Activated CD4-positive, alpha-beta T cell treated with anti-CD3 and anti-CD28 coated beads for 36 hours (primary cell): Measurements from ENCODE around the gene CDH23. TPM values are rescaled to one million over a fixed set of nuclear protein-coding genes. Genes with fewer than 3 reads are reported as not detected.

Source experiments
- ATAC-seq: fragments of 200-7000 bp; cut with Tn5 transposase; one replicate; pipeline ENCODE4 v1.10.0; 2021; ENCODE audit warnings: mild to moderate bottlenecking, moderate library complexity
- CTCF ChIA-PET: fragments of 350-600 bp; sonication (Branson Sonifier 250); formaldehyde crosslinking; loops from one replicate; lab custom pipeline; 2021; ENCODE audit warnings: antibody characterized with exemption; lab: Charles Lee
- POLR2A ChIA-PET: fragments of 350-600 bp; sonication (Branson Sonifier 250); formaldehyde crosslinking; loops from one replicate; lab custom pipeline; 2021; ENCODE audit warnings: antibody characterized with exemption, inconsistent platforms; lab: Charles Lee
- DNase-seq: peaks from one replicate; pipeline ENCODE4 v3.0.0-alpha.2; 2020
- H3K27ac Mint-ChIP-seq: one replicate; pipeline ENCODE4 v1.8.0; 2021; ENCODE audit warnings: mixed read lengths
- H3K27me3 Mint-ChIP-seq: one replicate; pipeline ENCODE4 v1.8.0; 2021; ENCODE audit warnings: mixed read lengths
- H3K36me3 Mint-ChIP-seq: one replicate; pipeline ENCODE4 v1.8.0; 2021; ENCODE audit warnings: low read depth, mixed read lengths
- H3K4me1 Mint-ChIP-seq: one replicate; pipeline ENCODE4 v1.8.0; 2021; ENCODE audit warnings: mixed read lengths
- H3K4me3 Mint-ChIP-seq: one replicate; pipeline ENCODE4 v1.8.0; 2021; ENCODE audit warnings: mild to moderate bottlenecking, moderate library complexity, mixed read lengths
- H3K9me3 Mint-ChIP-seq: one replicate; pipeline ENCODE4 v1.8.0; 2021; ENCODE audit warnings: low read depth, mixed read lengths
- intact Hi-C, 2 experiments: fragments of 100-400 bp; cut with DNase I in 1 of 2; cut with micrococcal nuclease in 1 of 2; formaldehyde crosslinking; loops; one replicate each; pipeline versions ENCODE4 v1.14.2 to v1.15.1; 2022 to 2024; cut with DNase I, micrococcal nuclease
- total RNA-seq, 2 experiments: library from RNA; stranded (reverse); gene quantifications; one replicate each; pipeline ENCODE4 v1.2.3, GENCODE V29; 2021

Gene CDH23
- total RNA-seq, 2 experiments from 2014 or later, result 1.5 to 1.6 TPM

DNA sequence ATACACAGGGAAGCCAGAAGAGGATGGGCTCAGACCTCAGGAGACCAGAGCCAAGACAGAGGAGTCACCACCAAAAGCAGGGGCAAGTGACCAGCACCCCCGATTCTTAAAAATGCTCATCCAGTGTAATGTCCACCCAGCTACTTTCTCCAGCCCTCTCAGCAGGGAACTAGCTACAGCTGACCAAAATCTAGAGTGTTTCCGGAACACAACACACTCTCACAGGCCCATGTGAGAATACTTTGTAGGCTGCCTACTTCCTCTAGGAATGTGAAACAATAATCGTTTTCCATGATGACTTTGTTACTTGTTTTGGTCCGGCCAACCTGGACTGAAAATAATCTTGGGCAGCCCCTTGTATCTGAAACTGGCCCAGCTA lies 439.9 kb downstream of the CDH23 start:
- peaks cover 54% of the 10 kb centered on the region for H3K4me1 Mint-ChIP-seq

GRCh38 chr10:71837098-71837827 lies 440.5 kb downstream of the CDH23 start:
- ChIA-PET CTCF (interaction anchor here (0.5 to 4.6 kb wide), 10 partner anchors 12 to 547 kb away, joined by 3 to 28 read pairs (median 3); no protein-coding TSS in a partner anchor), POLR2A (no interaction called here)
- Mint-ChIP-seq H3K9me3 (no peaks in the 10 kb centered on the region), H3K36me3 (peaks cover 4% of the 10 kb centered on the region), H3K4me3 (no peak overlapping the region), H3K27me3 (no peaks in the 10 kb centered on the region), H3K27ac (no peak overlapping the region), H3K4me1 (peaks cover 56% of the 10 kb centered on the region)
- DNase-seq (peak; percentile 52), ATAC-seq (peak; percentile 65)
- intact Hi-C loops, result loop anchor here in 1 of 2 experiments (2.0 kb wide), 1 partner anchor 60 kb away; no protein-coding TSS in a partner anchor

More for the DNA sequence above, 439.9 kb downstream of the CDH23 start:
- intact Hi-C loops, result loop anchor here in 1 of 2 experiments (2.0 kb wide), 1 partner anchor 60 kb away; no protein-coding TSS in a partner anchor
- Mint-ChIP-seq H3K36me3 (peaks cover 5% of the 10 kb centered on the region), H3K9me3 (no peaks in the 10 kb centered on the region), H3K4me3 (no peak overlapping the region), H3K27me3 (no peaks in the 10 kb centered on the region), H3K27ac (peak overlapping the region; percentile 5)
- no peak for DNase-seq
- ATAC-seq, result no peak
- POLR2A ChIA-PET, result no interaction called here
- CTCF ChIA-PET, result interaction anchor here (0.5 to 4.6 kb wide), 9 partner anchors 11 to 265 kb away, joined by 3 to 28 read pairs (median 3); no protein-coding TSS in a partner anchor

- peaks cover 2% of the 10 kb centered on the region for H3K36me3 Mint-ChIP-seq
- POLR2A ChIA-PET, result no interaction called here
- H3K9me3 Mint-ChIP-seq, result no peaks in the 10 kb centered on the region
- CTCF ChIA-PET, result interaction anchor here (1.2 to 4.6 kb wide), 3 partner anchors 10 to 210 kb away, joined by 5 to 28 read pairs (median 5); no protein-coding TSS in a partner anchor
- peak overlapping the region; percentile 61 for H3K27ac Mint-ChIP-seq
- H3K4me1 Mint-ChIP-seq, result peaks cover 62% of the 10 kb centered on the region
- no peak overlapping the region for H3K4me3 Mint-ChIP-seq
- intact Hi-C loops, result no loop called here
- DNase-seq (no peak), ATAC-seq (no peak)
- H3K27me3 Mint-ChIP-seq, result no peaks in the 10 kb centered on the region
Measured at GRCh38 chr10:71838264-71839211, 441.8 kb downstream of the CDH23 start.

DNA sequence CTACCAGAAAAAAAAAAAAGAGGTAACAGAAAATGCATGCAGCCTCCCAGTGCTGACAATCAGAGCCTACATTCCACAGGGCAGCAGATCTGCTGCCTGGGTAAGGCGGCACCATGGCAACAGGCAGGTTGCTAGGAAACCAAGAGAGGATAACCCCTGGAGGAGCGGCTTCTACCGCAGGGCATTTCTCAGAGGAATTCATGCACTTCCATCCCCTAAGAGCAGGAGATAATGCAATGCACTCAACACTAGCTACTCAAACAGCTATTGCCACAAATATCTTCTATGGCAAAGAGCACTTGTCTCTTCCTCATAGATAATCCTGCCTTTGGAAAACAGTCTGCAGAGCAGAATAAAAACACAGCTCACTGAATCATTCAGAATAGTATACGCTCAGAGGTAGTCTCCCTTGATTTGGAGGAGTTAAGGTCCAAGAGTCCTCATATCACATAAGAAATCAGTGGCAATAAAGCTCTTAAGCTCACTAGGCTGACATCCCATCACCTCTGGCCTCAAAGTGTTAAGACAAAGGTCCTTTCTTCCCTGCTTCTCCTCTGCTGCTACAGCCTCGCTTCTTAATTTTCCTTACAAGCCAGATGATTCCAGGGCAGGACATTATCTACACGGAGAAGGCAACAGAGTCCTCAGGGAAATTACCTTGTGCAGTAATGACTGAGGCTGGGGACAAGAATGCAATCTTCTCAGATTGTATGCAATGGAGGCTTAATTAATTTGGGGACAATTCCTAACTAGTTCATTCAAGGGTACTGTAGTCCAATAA lies 443.6 kb downstream of the CDH23 start:
- DNase-seq (peak; percentile 37), ATAC-seq (no peak)
- intact Hi-C loops, result no loop called here
- peaks cover 74% of the 10 kb centered on the region for H3K4me1 Mint-ChIP-seq
- H3K36me3 Mint-ChIP-seq, result no peaks in the 10 kb centered on the region
- H3K27ac Mint-ChIP-seq, result no peak overlapping the region
- H3K27me3 Mint-ChIP-seq, result no peaks in the 10 kb centered on the region
- ChIA-PET CTCF (interaction anchor here (0.5 to 4.6 kb wide), 2 partner anchors 55 to 381 kb away, joined by 3 to 28 read pairs; no protein-coding TSS in a partner anchor), POLR2A (no interaction called here)
- H3K4me3 Mint-ChIP-seq, result no peak overlapping the region
- H3K9me3 Mint-ChIP-seq, result peaks cover 2% of the 10 kb centered on the region

GRCh38 chr10:71840958-71841335 lies 444.2 kb downstream of the CDH23 start:
- H3K27ac Mint-ChIP-seq, result no peak overlapping the region
- ATAC-seq, result no peak
- H3K36me3 Mint-ChIP-seq, result no peaks in the 10 kb centered on the region
- no peaks in the 10 kb centered on the region for H3K27me3 Mint-ChIP-seq
- no peak overlapping the region for H3K4me3 Mint-ChIP-seq
- ChIA-PET POLR2A (no interaction called here), CTCF (interaction anchor here (0.5 to 4.6 kb wide), 2 partner anchors 55 to 380 kb away, joined by 3 to 28 read pairs; no protein-coding TSS in a partner anchor)
- peaks cover 2% of the 10 kb centered on the region for H3K9me3 Mint-ChIP-seq
- DNase-seq, result no peak
- intact Hi-C loops, result no loop called here
- peaks cover 77% of the 10 kb centered on the region for H3K4me1 Mint-ChIP-seq

GRCh38 chr10:71842422-71842821 lies 445.7 kb downstream of the CDH23 start:
- H3K27ac Mint-ChIP-seq, result no peak overlapping the region
- peaks cover 2% of the 10 kb centered on the region for H3K9me3 Mint-ChIP-seq
- POLR2A ChIA-PET, result no interaction called here
- no peak for ATAC-seq
- H3K4me1 Mint-ChIP-seq, result peaks cover 71% of the 10 kb centered on the region
- no peak overlapping the region for H3K4me3 Mint-ChIP-seq
- no peak for DNase-seq
- intact Hi-C loops, result no loop called here
- no peaks in the 10 kb centered on the region for H3K27me3 Mint-ChIP-seq
- H3K36me3 Mint-ChIP-seq, result no peaks in the 10 kb centered on the region
- CTCF ChIA-PET, result interaction anchor here (0.5 to 1.5 kb wide), 3 partner anchors 11 to 447 kb away, joined by 3 to 5 read pairs (median 3); no protein-coding TSS in a partner anchor

GRCh38 chr10:71842856-71843686 lies 446.4 kb downstream of the CDH23 start:
- intact Hi-C loops, result no loop called here
- Mint-ChIP-seq H3K36me3 (no peaks in the 10 kb centered on the region), H3K27me3 (no peaks in the 10 kb centered on the region), H3K9me3 (peaks cover 2% of the 10 kb centered on the region), H3K4me1 (peaks cover 71% of the 10 kb centered on the region), H3K4me3 (no peak overlapping the region), H3K27ac (no peak overlapping the region)
- ChIA-PET CTCF (interaction anchor here (0.5 to 1.5 kb wide), 6 partner anchors 11 to 1697 kb away, joined by 3 to 5 read pairs (median 4); partner anchors contain the start of gene TYSND1), POLR2A (no interaction called here)
- ATAC-seq (no peak), DNase-seq (no peak)

DNA sequence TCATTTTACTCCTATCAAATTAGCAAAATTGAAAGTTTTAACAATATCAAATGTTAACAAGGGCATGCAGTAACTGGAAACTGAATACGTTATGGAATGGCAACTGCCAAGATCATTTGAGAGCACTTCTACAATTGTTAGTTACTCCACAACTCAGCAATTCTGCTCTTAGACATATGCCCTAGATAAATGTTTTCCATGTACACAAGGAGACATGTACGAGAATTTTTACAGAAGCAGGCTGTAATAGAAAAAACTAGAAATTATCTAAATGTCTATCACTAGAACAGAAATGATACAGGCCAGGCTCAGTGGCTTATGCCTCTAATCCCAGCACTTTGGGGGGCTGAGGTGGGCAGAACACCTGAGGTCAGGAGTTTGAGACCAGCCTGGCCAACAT lies 447.4 kb downstream of the CDH23 start:
- CTCF ChIA-PET, result interaction anchor here (1.1 to 1.5 kb wide), 3 partner anchors 9 to 52 kb away, joined by 3 to 4 read pairs (median 3); no protein-coding TSS in a partner anchor
- POLR2A ChIA-PET, result no interaction called here
- Mint-ChIP-seq H3K36me3 (no peaks in the 10 kb centered on the region), H3K4me3 (no peak overlapping the region), H3K9me3 (peaks cover 2% of the 10 kb centered on the region), H3K27ac (no peak overlapping the region), H3K4me1 (peaks cover 71% of the 10 kb centered on the region), H3K27me3 (no peaks in the 10 kb centered on the region)
- peak; percentile 48 for ATAC-seq
- intact Hi-C loops, result no loop called here
- no peak for DNase-seq

DNA sequence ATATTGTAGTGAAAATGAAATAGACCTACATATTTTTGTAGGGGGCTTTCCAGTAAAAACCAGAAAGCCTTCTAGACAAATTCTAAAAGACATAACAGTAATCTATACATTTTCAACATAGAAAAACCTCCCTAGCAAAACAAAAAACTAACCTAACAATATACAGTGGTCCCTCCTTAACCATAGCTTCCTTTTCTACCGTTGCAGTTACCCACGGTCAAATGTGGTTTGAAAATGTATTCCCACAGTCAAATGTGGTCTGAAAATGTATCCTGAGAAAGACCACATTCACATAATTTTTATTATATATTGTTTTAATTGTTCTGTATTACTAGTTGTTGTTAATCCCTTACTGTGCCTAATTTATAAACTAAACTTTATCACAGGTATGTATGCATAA lies 448.0 kb downstream of the CDH23 start:
- CTCF ChIA-PET, result interaction anchor here (1.1 to 1.5 kb wide), 2 partner anchors 10 to 52 kb away, joined by 3 read pairs; no protein-coding TSS in a partner anchor
- peaks cover 76% of the 10 kb centered on the region for H3K4me1 Mint-ChIP-seq
- intact Hi-C loops, result no loop called here
- ATAC-seq (no peak), DNase-seq (no peak)
- no peaks in the 10 kb centered on the region for H3K36me3 Mint-ChIP-seq
- no peaks in the 10 kb centered on the region for H3K27me3 Mint-ChIP-seq
- no peak overlapping the region for H3K27ac Mint-ChIP-seq
- POLR2A ChIA-PET, result no interaction called here
- H3K4me3 Mint-ChIP-seq, result no peak overlapping the region
- H3K9me3 Mint-ChIP-seq, result peaks cover 2% of the 10 kb centered on the region
